ENCODE data around the gene SH3RF3. TPM values are rescaled to one million over a fixed set of nuclear protein-coding genes. Genes with fewer than 3 reads are reported as not detected.

Gene SH3RF3
- total RNA-seq, 1 experiment from 2014 or later: 0.34 TPM

- H3K27ac ChIP-seq (ENCODE audit: low read length): no peak overlapping the region
- DNase-seq: no peak
- no peak overlapping the region for H3K4me2 ChIP-seq (ENCODE audit: low read depth, low read length, poor library complexity, severe bottlenecking)
- H3K9me2 ChIP-seq (replicated peaks; ENCODE audit: insufficient read depth, low read length): no peaks in the 10 kb centered on the region
- no peaks in the 10 kb centered on the region for H3K36me3 ChIP-seq (ENCODE audit: insufficient read depth, low read length)
- H2AFZ ChIP-seq (ENCODE audit: low read length): no peak overlapping the region
- no peak overlapping the region for H3K4me3 ChIP-seq (ENCODE audit: low read length)
- H3K9me3 ChIP-seq (ENCODE audit: low read length): no peaks in the 10 kb centered on the region
- H3K27me3 ChIP-seq (ENCODE audit: low read length): no peaks in the 10 kb centered on the region
- no peak overlapping the region for H3K9ac ChIP-seq (ENCODE audit: low read length)
- no peaks in the 10 kb centered on the region for H4K20me1 ChIP-seq (ENCODE audit: insufficient read depth, low read depth, low read length)
- no peaks in the 10 kb centered on the region for H3K79me2 ChIP-seq (ENCODE audit: low read length)
- H3K4me1 ChIP-seq (ENCODE audit: low read length): peaks cover 31% of the 10 kb centered on the region
Observed at GRCh38 chr2:109185821-109186570, 57.0 kb downstream of the SH3RF3 start.

- no peak overlapping the region for H3K4me2 ChIP-seq (ENCODE audit: low read depth, low read length, poor library complexity, severe bottlenecking)
- H3K27ac ChIP-seq (ENCODE audit: low read length): no peak overlapping the region
- no peak for DNase-seq
- H3K9ac ChIP-seq (ENCODE audit: low read length): no peak overlapping the region
- H4K20me1 ChIP-seq (ENCODE audit: insufficient read depth, low read depth, low read length): no peaks in the 10 kb centered on the region
- no peaks in the 10 kb centered on the region for H3K9me2 ChIP-seq (replicated peaks; ENCODE audit: insufficient read depth, low read length)
- no peaks in the 10 kb centered on the region for H3K27me3 ChIP-seq (ENCODE audit: low read length)
- no peaks in the 10 kb centered on the region for H3K36me3 ChIP-seq (ENCODE audit: insufficient read depth, low read length)
- no peaks in the 10 kb centered on the region for H3K79me2 ChIP-seq (ENCODE audit: low read length)
- no peaks in the 10 kb centered on the region for H3K9me3 ChIP-seq (ENCODE audit: low read length)
- H2AFZ ChIP-seq (ENCODE audit: low read length): no peak overlapping the region
- H3K4me3 ChIP-seq (ENCODE audit: low read length): no peak overlapping the region
- H3K4me1 ChIP-seq (ENCODE audit: low read length): peaks cover 34% of the 10 kb centered on the region
Observed at GRCh38 chr2:109186656-109187250, 57.7 kb downstream of the SH3RF3 start.

- Histone ChIP-seq H3K9me2 (replicated peaks; ENCODE audit: insufficient read depth, low read length) (no peaks in the 10 kb centered on the region), H3K36me3 (ENCODE audit: insufficient read depth, low read length) (no peaks in the 10 kb centered on the region), H3K4me1 (ENCODE audit: low read length) (peaks cover 46% of the 10 kb centered on the region), H4K20me1 (ENCODE audit: insufficient read depth, low read depth, low read length) (no peaks in the 10 kb centered on the region), H3K27ac (ENCODE audit: low read length) (no peak overlapping the region), H3K4me3 (ENCODE audit: low read length) (no peak overlapping the region), H3K9me3 (ENCODE audit: low read length) (no peaks in the 10 kb centered on the region), H3K4me2 (ENCODE audit: low read depth, low read length, poor library complexity, severe bottlenecking) (no peak overlapping the region), H3K9ac (ENCODE audit: low read length) (no peak overlapping the region), H3K27me3 (ENCODE audit: low read length) (no peaks in the 10 kb centered on the region), H2AFZ (ENCODE audit: low read length) (no peak overlapping the region), H3K79me2 (ENCODE audit: low read length) (no peaks in the 10 kb centered on the region)
- DNase-seq: no peak
Observed at GRCh38 chr2:109187711-109188495, 58.9 kb downstream of the SH3RF3 start.

- Histone ChIP-seq H3K9me2 (replicated peaks; ENCODE audit: insufficient read depth, low read length) (no peaks in the 10 kb centered on the region), H3K27ac (ENCODE audit: low read length) (no peak overlapping the region), H3K4me1 (ENCODE audit: low read length) (peaks cover 52% of the 10 kb centered on the region), H3K4me2 (ENCODE audit: low read depth, low read length, poor library complexity, severe bottlenecking) (no peak overlapping the region), H3K9ac (ENCODE audit: low read length) (no peak overlapping the region), H3K4me3 (ENCODE audit: low read length) (no peak overlapping the region), H4K20me1 (ENCODE audit: insufficient read depth, low read depth, low read length) (no peaks in the 10 kb centered on the region), H2AFZ (ENCODE audit: low read length) (no peak overlapping the region), H3K36me3 (ENCODE audit: insufficient read depth, low read length) (no peaks in the 10 kb centered on the region), H3K27me3 (ENCODE audit: low read length) (no peaks in the 10 kb centered on the region), H3K9me3 (ENCODE audit: low read length) (no peaks in the 10 kb centered on the region), H3K79me2 (ENCODE audit: low read length) (no peaks in the 10 kb centered on the region)
- DNase-seq: no peak
Observed at GRCh38 chr2:109188496-109188890, 59.5 kb downstream of the SH3RF3 start.

GRCh38 chr2:109188898-109189297, 59.9 kb downstream of the SH3RF3 start:
- H3K27ac ChIP-seq (ENCODE audit: low read length): no peak overlapping the region
- no peaks in the 10 kb centered on the region for H3K9me3 ChIP-seq (ENCODE audit: low read length)
- H3K4me1 ChIP-seq (ENCODE audit: low read length): peaks cover 56% of the 10 kb centered on the region
- H2AFZ ChIP-seq (ENCODE audit: low read length): no peak overlapping the region
- H3K9me2 ChIP-seq (replicated peaks; ENCODE audit: insufficient read depth, low read length): no peaks in the 10 kb centered on the region
- no peak for DNase-seq
- H3K9ac ChIP-seq (ENCODE audit: low read length): no peak overlapping the region
- H3K4me3 ChIP-seq (ENCODE audit: low read length): no peak overlapping the region
- H3K27me3 ChIP-seq (ENCODE audit: low read length): no peaks in the 10 kb centered on the region
- no peaks in the 10 kb centered on the region for H3K36me3 ChIP-seq (ENCODE audit: insufficient read depth, low read length)
- no peaks in the 10 kb centered on the region for H3K79me2 ChIP-seq (ENCODE audit: low read length)
- no peaks in the 10 kb centered on the region for H4K20me1 ChIP-seq (ENCODE audit: insufficient read depth, low read depth, low read length)
- no peak overlapping the region for H3K4me2 ChIP-seq (ENCODE audit: low read depth, low read length, poor library complexity, severe bottlenecking)

- Histone ChIP-seq H3K27ac (ENCODE audit: low read length) (no peak overlapping the region), H2AFZ (ENCODE audit: low read length) (no peak overlapping the region), H3K79me2 (ENCODE audit: low read length) (no peaks in the 10 kb centered on the region), H3K9me2 (replicated peaks; ENCODE audit: insufficient read depth, low read length) (no peaks in the 10 kb centered on the region), H3K4me2 (ENCODE audit: low read depth, low read length, poor library complexity, severe bottlenecking) (no peak overlapping the region), H3K4me3 (ENCODE audit: low read length) (no peak overlapping the region), H3K9ac (ENCODE audit: low read length) (no peak overlapping the region), H3K9me3 (ENCODE audit: low read length) (no peaks in the 10 kb centered on the region), H3K36me3 (ENCODE audit: insufficient read depth, low read length) (no peaks in the 10 kb centered on the region), H4K20me1 (ENCODE audit: insufficient read depth, low read depth, low read length) (no peaks in the 10 kb centered on the region), H3K4me1 (ENCODE audit: low read length) (peaks cover 64% of the 10 kb centered on the region), H3K27me3 (ENCODE audit: low read length) (no peaks in the 10 kb centered on the region)
- no peak for DNase-seq
Observed at GRCh38 chr2:109189751-109190150, 60.7 kb downstream of the SH3RF3 start.

GRCh38 chr2:109193807-109194619, 65.0 kb downstream of the SH3RF3 start:
- no peaks in the 10 kb centered on the region for H3K9me2 ChIP-seq (replicated peaks; ENCODE audit: insufficient read depth, low read length)
- H3K36me3 ChIP-seq (ENCODE audit: insufficient read depth, low read length): no peaks in the 10 kb centered on the region
- H3K79me2 ChIP-seq (ENCODE audit: low read length): no peaks in the 10 kb centered on the region
- no peak overlapping the region for H3K4me3 ChIP-seq (ENCODE audit: low read length)
- peak overlapping the region; percentile 86; the same call in 1 of the 2 replicates for H3K27ac ChIP-seq (ENCODE audit: low read length)
- peak; percentile 91 for DNase-seq
- H2AFZ ChIP-seq (ENCODE audit: low read length): no peak overlapping the region
- H3K9ac ChIP-seq (ENCODE audit: low read length): no peak overlapping the region
- no peaks in the 10 kb centered on the region for H4K20me1 ChIP-seq (ENCODE audit: insufficient read depth, low read depth, low read length)
- no peaks in the 10 kb centered on the region for H3K9me3 ChIP-seq (ENCODE audit: low read length)
- no peaks in the 10 kb centered on the region for H3K27me3 ChIP-seq (ENCODE audit: low read length)
- peak overlapping the region; percentile 70 for H3K4me2 ChIP-seq (ENCODE audit: low read depth, low read length, poor library complexity, severe bottlenecking)
- H3K4me1 ChIP-seq (ENCODE audit: low read length): peaks cover 81% of the 10 kb centered on the region
